Hematopoietic multipotent progenitor cell treated with erythropoietin and hydrocortisone succinate and interleukin-3 and kit ligand, for 17 days (in vitro differentiated cells): ENCODE results near the gene THBS1.

Experiments
- DNase-seq: peaks from one replicate; pipeline ENCODE4 v3.0.0-alpha.2; 2015; ENCODE audit warnings: low spot score

Gene THBS1

GRCh38 chr15:39608185-39609139 lies 27.6 kb downstream of the THBS1 start:
- no peak for DNase-seq

GRCh38 chr15:39609166-39609916 lies 28.5 kb downstream of the THBS1 start:
- DNase-seq: no peak

- DNase-seq: no peak
Observed at GRCh38 chr15:39610665-39611064, 29.8 kb downstream of the THBS1 start.

- DNase-seq: no peak
Observed at GRCh38 chr15:39613271-39613670, 32.4 kb downstream of the THBS1 start.

- DNase-seq: no peak
Observed at GRCh38 chr15:39613861-39614260, 33.0 kb downstream of the THBS1 start.

- DNase-seq: no peak
Observed at GRCh38 chr15:39616731-39617455, 36.0 kb downstream of the THBS1 start.

- no peak for DNase-seq
Observed at GRCh38 chr15:39618063-39618823, 37.4 kb downstream of the THBS1 start.

- DNase-seq: no peak
Observed at GRCh38 chr15:39621210-39621609, 40.3 kb downstream of the THBS1 start.

- no peak for DNase-seq
Observed at GRCh38 chr15:39621976-39622375, 41.1 kb downstream of the THBS1 start.

- no peak for DNase-seq
Observed at GRCh38 chr15:39622660-39623516, 42.0 kb downstream of the THBS1 start.

- no peak for DNase-seq
Observed at GRCh38 chr15:39623529-39623931, 42.7 kb downstream of the THBS1 start.

- DNase-seq: no peak
Observed at GRCh38 chr15:39624806-39625205, 43.9 kb downstream of the THBS1 start.

GRCh38 chr15:39625451-39625850 lies 44.6 kb downstream of the THBS1 start:
- no peak for DNase-seq

GRCh38 chr15:39625856-39626255 lies 45.0 kb downstream of the THBS1 start:
- DNase-seq: no peak

GRCh38 chr15:39627451-39628143 lies 46.7 kb downstream of the THBS1 start:
- no peak for DNase-seq

GRCh38 chr15:39628144-39628508 lies 47.2 kb downstream of the THBS1 start:
- no peak for DNase-seq

- DNase-seq: no peak
Observed at GRCh38 chr15:39628546-39629257, 47.8 kb downstream of the THBS1 start.

GRCh38 chr15:39629371-39629770 lies 48.5 kb downstream of the THBS1 start:
- DNase-seq: no peak

- DNase-seq: no peak
Observed at GRCh38 chr15:39629906-39630305, 49.0 kb downstream of the THBS1 start.

- no peak for DNase-seq
Observed at GRCh38 chr15:39631357-39631756, 50.5 kb downstream of the THBS1 start.
